GOT3 (cell line): Measurements from ENCODE around the gene FMOD.
"Not testable (repeated sequence)": the region's sequence is repeated elsewhere in the genome, so short reads cannot be mapped to it uniquely, and the experiment has no call there.

ENCODE experiments used
- DNase-seq: peaks from one replicate; lab custom pipeline; 2025; ENCODE audit warnings: mixed read lengths; lab: John Stamatoyannopoulos, UW

FMOD gene

GRCh38 chr1:203305809-203306088 lies 45.2 kb downstream of the FMOD start:
- no peak for DNase-seq

GRCh38 chr1:203304919-203305808 lies 45.8 kb downstream of the FMOD start, which contains the start of gene BTG2:
Gene BTG2 (plus strand): TSS chr1:203305519. CDS start chr1:203305607, 88 bp downstream.
- DNase-seq: peak; percentile 56

- DNase-seq: no peak
These were observed 46.5 kb downstream of the FMOD start for GRCh38 chr1:203304391-203304918.

DNA sequence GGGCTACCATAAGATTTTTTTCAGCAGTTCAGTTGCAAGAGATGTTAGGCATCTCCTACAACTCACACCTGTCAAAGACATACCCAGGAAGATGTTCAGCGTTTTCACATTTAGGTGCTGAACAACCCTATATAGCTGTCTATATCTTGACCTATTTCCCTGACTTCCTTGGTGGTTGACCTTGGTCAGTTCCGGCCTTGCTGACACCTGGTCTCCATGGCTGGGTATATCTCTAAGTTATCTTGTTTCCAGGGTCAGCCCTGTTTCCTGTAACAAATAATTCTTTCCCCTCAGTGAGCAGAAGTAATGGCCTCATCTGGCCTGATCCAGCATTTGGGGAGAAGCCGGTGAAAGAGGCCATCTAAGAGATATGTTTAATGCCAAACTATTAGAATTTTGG lies 48.0 kb downstream of the FMOD start:
- DNase-seq: no peak

DNA sequence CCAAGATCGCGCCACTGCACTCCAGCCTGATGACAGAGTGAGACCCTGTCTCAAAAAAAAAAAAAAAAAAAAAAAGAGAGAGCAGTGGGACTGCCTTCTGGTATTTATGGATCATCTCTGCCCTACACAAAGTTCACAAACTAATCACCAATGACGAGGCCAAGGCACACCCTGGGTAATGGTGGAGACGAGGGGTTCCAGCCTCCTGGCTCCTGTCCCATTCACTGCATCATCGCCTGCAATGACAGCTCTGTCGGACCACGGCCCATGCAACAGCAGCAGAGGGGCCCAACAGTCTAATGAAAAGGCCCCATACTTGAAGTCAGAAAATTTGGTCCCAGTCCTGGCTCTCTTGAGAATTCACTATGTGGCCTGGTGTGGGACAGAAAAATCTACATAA lies 48.5 kb downstream of the FMOD start:
- no peak for DNase-seq

DNA sequence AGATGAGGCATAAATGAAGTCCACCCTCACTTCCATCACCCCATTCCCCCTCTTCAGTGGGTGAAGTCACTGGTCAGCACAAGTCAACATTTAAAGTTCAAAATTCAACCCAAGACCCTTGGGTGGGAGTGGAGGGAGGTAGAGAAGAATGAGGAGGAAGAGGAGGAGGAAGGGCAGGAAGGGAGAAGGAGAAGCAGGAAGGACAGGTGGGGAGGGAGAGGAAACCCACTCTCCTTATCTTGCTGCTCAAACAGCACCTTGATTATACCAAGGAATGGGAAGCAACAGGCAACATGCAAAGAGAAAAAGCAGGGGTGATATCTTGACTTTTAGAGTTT lies 49.6 kb downstream of the FMOD start:
- DNase-seq: no peak

DNA sequence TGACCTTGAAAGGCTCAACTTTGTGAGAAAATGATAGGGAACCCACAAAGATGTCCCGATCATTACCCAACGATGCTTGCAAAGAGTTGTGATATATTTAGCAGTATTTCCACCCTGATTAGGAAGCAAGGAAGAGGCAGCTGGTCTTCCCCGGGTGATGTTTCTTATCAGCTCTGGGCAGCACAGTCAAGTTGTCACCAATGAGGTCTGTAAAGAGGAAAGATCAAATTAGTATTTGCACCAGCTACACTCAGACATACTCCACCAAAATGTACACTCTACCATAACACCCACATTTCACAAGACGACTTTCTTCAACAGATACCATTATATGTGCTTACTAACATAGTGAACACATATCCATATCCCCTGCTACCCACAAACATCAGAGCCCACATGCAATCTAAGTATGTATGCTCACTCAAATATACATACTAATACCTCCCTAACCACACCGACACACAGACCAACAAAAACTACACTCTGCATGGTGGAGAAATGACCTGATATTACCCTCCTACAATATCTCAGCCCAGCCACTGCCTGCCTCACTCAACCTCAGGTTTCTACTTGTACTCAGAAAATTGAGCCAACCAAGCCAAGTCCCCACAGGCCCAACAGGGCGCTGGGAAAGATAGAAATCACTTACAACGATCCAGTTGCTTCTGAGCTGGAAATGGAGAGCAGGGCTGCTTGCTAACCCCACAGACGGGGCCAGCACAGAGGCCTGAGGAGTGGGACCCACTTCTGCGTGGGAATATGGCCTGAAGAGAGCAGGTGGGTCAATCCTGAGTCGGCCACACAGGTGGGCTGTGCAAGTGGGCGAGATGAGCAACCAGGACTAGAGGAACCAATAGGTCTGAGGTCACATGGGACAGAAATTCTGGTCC lies 50.2 kb downstream of the FMOD start:
- no peak for DNase-seq

- DNase-seq: not testable (repeated sequence)
These were observed 51.0 kb downstream of the FMOD start for GRCh38 chr1:203299719-203300429.

DNA sequence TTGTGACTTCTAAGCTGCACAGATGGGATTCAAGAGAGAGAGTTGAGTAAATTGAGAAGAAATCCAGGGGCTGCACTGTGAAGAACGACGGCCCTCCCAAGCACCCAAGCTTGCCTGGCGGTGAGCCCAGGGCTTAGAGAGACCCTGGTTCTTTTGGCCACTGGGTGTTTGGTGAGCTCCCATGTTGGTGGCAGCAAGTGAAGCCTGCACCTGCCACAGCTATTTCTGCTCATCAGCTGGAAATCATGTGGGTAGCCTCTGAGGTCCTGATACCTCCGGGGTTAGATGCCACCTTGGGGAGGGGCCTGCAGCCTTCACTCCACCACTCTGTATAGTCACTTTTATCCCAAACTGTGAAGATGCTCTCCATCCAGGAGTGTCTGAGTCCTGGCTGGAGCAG lies 51.8 kb downstream of the FMOD start:
- no peak for DNase-seq

DNA sequence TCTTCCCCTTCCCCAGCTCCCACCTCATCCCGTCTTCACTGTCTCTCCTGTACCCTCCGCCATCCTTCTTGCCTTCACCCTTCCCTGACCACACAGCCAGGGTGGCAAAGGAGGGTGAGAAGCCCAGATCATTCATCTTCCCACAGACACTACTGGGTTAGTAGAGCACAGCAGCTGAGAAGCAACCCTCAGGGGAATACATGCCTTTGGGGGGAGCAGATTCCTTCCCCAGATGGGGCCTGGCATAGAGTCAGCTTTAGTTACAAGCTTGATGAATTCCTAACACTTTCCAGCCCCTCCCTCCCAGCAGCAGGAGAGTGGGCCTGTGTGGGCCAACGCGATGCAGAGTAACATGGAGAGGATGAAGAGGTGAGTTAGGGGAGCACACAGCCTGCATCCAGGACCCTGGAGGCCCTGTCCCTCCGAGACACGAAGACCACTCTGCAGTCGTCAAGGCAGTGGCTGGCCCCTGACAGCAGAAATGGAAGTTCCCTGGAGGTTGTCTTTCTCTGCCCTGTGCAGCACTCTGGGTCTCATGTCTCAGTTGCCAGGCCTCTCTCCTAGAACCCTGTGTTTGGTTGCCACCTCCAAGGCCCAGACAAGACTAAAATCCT lies 54.4 kb downstream of the FMOD start:
- no peak for DNase-seq

DNA sequence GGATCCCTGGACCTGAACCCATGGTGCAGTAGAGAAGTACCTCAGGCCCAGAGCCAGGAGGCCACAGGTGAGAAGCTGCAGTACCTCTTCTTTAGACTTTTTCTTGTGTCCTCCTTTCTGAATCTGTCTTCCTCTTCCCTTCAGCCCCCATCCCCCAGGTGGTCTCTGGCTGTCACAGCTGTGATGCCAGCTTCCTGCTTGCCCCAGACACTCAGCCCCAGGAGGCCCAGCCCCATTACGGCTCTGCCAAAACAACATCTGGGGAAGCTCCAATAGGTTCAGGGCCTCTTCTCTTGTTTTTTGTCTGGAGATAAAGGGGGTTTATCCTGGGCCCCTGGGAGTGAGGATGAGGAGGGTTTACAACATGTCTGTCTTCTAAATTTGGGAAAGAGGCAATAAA lies 55.1 kb downstream of the FMOD start:
- no peak for DNase-seq

DNA sequence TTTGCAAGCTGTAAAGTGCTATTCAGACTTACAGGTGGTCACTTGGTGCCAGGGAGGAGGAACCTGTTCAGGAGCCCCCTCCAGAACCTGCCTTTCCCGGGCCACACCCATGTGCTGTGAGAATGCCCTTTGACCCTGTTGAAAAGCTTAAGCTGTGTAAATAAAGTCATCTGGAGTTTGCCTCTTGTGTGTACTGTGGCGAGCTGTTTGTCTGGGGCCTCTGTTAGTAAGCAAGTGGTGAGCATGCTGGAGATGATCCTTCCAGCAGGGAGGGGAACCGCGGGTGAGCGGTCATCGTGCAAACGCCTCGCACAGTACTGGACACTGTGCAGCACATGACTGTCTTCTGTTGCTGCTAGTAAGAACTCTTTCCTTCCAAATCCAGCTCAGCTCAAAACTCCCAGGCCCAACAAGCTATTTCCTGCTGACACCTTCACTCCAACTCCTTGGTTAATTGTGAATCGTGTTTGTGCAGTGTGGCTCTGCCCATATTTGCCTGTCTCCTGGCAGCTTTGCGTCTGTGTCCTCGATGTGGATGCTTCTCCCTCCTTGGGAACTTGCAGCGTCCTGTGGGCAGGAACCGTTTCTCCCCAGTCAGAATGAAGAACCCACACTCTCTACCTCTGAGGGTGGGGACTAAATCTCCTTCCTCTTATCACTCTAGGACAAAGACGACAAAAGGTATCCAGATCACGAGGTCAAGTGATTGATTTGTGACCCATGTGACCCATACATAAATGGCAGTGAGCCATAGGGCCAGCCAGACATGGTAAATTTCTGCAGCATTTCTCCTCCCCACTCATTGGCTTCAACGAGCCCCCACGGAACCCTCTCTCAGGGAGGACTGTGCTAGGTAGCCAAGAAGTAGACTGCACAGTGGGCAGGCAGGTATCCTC lies 59.5 kb downstream of the FMOD start:
- DNase-seq: no peak
